Endothelial cell of hepatic sinusoid (primary cell): ENCODE data around the gene ADORA2B.
"Not testable (repeated sequence)": the region's sequence is repeated elsewhere in the genome, so short reads cannot be mapped to it uniquely, and the experiment has no call there.

Experiments used
- in situ Hi-C: cut with HindIII; loops from 2 replicates; pipeline ENCODE4 v1.10.0; 2017; ENCODE audit warnings: low sequenced_read_pairs

Gene ADORA2B

GRCh38 chr17:15921640-15922039 lies 23.3 kb upstream of the ADORA2B start:
- in situ Hi-C loops = no loop called here

GRCh38 chr17:15922586-15922985 lies 22.3 kb upstream of the ADORA2B start:
- in situ Hi-C loops = no loop called here

GRCh38 chr17:15926039-15926740 lies 18.7 kb upstream of the ADORA2B start:
- in situ Hi-C loops = no loop called here

GRCh38 chr17:15928286-15928785 lies 16.6 kb upstream of the ADORA2B start:
- in situ Hi-C loops = no loop called here

GRCh38 chr17:15929941-15930340 lies 15.0 kb upstream of the ADORA2B start:
- in situ Hi-C loops = no loop called here

GRCh38 chr17:15930426-15930825 lies 14.5 kb upstream of the ADORA2B start:
- in situ Hi-C loops = no loop called here

- in situ Hi-C loops = no loop called here
Observed at GRCh38 chr17:15931394-15931793, 13.5 kb upstream of the ADORA2B start.

GRCh38 chr17:15934866-15935265 lies 10.1 kb upstream of the ADORA2B start:
- in situ Hi-C loops = no loop called here

GRCh38 chr17:15935891-15936290 lies 9.0 kb upstream of the ADORA2B start:
- in situ Hi-C loops = no loop called here

GRCh38 chr17:15936481-15936880 lies 8.4 kb upstream of the ADORA2B start:
- in situ Hi-C loops = not testable (repeated sequence)

- in situ Hi-C loops = loop anchor here (5.0 kb wide), 1 partner anchor 49 kb away; no protein-coding TSS in a partner anchor
Observed at GRCh38 chr17:15941781-15942180, 3.1 kb upstream of the ADORA2B start.

GRCh38 chr17:15942207-15942833 lies 2.6 kb upstream of the ADORA2B start:
- in situ Hi-C loops = loop anchor here (5.0 kb wide), 1 partner anchor 50 kb away; no protein-coding TSS in a partner anchor

GRCh38 chr17:15943971-15944758 lies 765 bp upstream of the ADORA2B start:
- in situ Hi-C loops = loop anchor here (5.0 kb wide), 1 partner anchor 52 kb away; no protein-coding TSS in a partner anchor

- in situ Hi-C loops = loop anchor here (5.0 kb wide), 1 partner anchor 67 kb away; no protein-coding TSS in a partner anchor
Observed at GRCh38 chr17:15945527-15946191, 729 bp downstream of the ADORA2B start.

- in situ Hi-C loops = loop anchor here (5.0 kb wide), 1 partner anchor 66 kb away; no protein-coding TSS in a partner anchor
Observed at GRCh38 chr17:15946611-15947120, 1.7 kb downstream of the ADORA2B start.

GRCh38 chr17:15947271-15947670 lies 2.3 kb downstream of the ADORA2B start:
- in situ Hi-C loops = loop anchor here (5.0 kb wide), 1 partner anchor 65 kb away; no protein-coding TSS in a partner anchor

GRCh38 chr17:15947976-15948752 lies 3.2 kb downstream of the ADORA2B start:
- in situ Hi-C loops = loop anchor here (5.0 kb wide), 1 partner anchor 64 kb away; no protein-coding TSS in a partner anchor

- in situ Hi-C loops = no loop called here
Observed at GRCh38 chr17:15951368-15952047, 6.6 kb downstream of the ADORA2B start.

GRCh38 chr17:15952048-15952532 lies 7.2 kb downstream of the ADORA2B start:
- in situ Hi-C loops = no loop called here
